Neural cell (in vitro differentiated cells): ENCODE measurements around the gene PHACTR3.

Experiments
- CTCF ChIP-seq: fragments of 450-650 bp; IDR thresholded peaks from 2 replicates; pipeline ENCODE4 v1.5.1; 2014; ENCODE audit warnings: antibody characterized with exemption, mild to moderate bottlenecking, moderate library complexity; ENCODE audit not compliant: poor library complexity, severe bottlenecking
- REST ChIP-seq: IDR thresholded peaks from 2 replicates; pipeline ENCODE4 v1.6.1; 2012; ENCODE audit warnings: borderline replicate concordance

GRCh38 chr20:59597240-59597639, 7.1 kb upstream of the PHACTR3 start:
- no peak for TF ChIP-seq CTCF
- no peak for TF ChIP-seq REST
